HG03108 (cell line): Measurements from ENCODE around the gene C5orf52.
"Not testable (repeated sequence)": the region's sequence is repeated elsewhere in the genome, so short reads cannot be mapped to it uniquely, and the experiment has no call there.

Experiments used
- ATAC-seq: cut with Tn5 transposase; IDR thresholded peaks from one replicate; pipeline ENCODE4 v1.9.1; 2021; ENCODE audit warnings: moderate library complexity; ENCODE audit not compliant: unreplicated experiment

The C5orf52 gene

GRCh38 chr5:157721159-157721558 is 49.8 kb downstream of the C5orf52 start:
- ATAC-seq, result no peak

- ATAC-seq, result not testable (repeated sequence)
Measured at GRCh38 chr5:157722895-157723294, 51.6 kb downstream of the C5orf52 start.

DNA sequence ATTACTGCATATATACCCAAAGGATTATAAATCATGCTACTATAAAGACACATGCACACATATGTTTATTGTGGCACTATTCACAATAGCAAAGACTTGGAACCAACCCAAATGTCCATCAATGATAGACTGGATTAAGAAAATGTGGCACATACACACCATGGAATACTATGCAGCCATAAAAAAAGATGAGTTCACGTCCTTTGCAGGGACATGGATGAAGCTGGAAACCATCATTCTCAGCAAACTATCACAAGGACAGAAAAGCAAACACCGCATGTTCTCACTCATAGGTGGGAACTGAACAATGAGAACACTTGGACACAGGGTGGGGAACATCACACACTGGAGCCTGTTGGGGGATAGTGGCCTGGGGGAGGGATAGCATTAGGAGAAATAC is 55.3 kb downstream of the C5orf52 start:
- not testable (repeated sequence) for ATAC-seq

GRCh38 chr5:157727858-157728257 is 56.5 kb downstream of the C5orf52 start:
- not testable (repeated sequence) for ATAC-seq
